Measurements from ENCODE around the gene IMPDH2. TPM values are rescaled to one million over a fixed set of nuclear protein-coding genes. Genes with fewer than 3 reads are reported as not detected.

Gene IMPDH2
- total RNA-seq, 1 donor from 2014 or later, result 101 TPM

GRCh38 chr3:48996640-48997039 is 32.6 kb downstream of the IMPDH2 start:
- Histone ChIP-seq H3K27ac (no peak overlapping the region), H3K36me3 (peaks cover 3 to 13% of the 10 kb centered on the region in 2 donors), H3K27me3 (no peaks in the 10 kb centered on the region), H3K9me3 (no peaks in the 10 kb centered on the region), H3K4me1 (peaks cover 0 to 4% of the 10 kb centered on the region in 2 donors), H3K4me3 (no peak overlapping the region)
- DNase-seq (ENCODE audit: low spot score in 2 of 2), result no peak
- intact Hi-C loops (cut with DNase I), result no loop called here
- no peak for TF ChIP-seq CTCF (IDR thresholded peaks at IDR 0.05)

GRCh38 chr3:48993834-48994233 is 35.4 kb downstream of the IMPDH2 start:
- peaks cover 3 to 8% of the 10 kb centered on the region in 2 donors for H3K36me3 ChIP-seq
- H3K27ac ChIP-seq, result no peak overlapping the region
- H3K27me3 ChIP-seq, result no peaks in the 10 kb centered on the region
- no peaks in the 10 kb centered on the region for H3K9me3 ChIP-seq
- DNase-seq (ENCODE audit: low spot score in 2 of 2), result no peak
- no peak overlapping the region for H3K4me3 ChIP-seq
- intact Hi-C loops (cut with DNase I), result no loop called here
- H3K4me1 ChIP-seq, result peaks cover 9 to 17% of the 10 kb centered on the region in 2 donors
- no peak for TF ChIP-seq CTCF (IDR thresholded peaks at IDR 0.05)

GRCh38 chr3:48991851-48992545 is 37.2 kb downstream of the IMPDH2 start:
- Histone ChIP-seq H3K27ac (peak overlapping the region; percentile 92 to 97), H3K36me3 (peaks cover 3 to 5% of the 10 kb centered on the region in 2 donors), H3K4me1 (peaks cover 10 to 26% of the 10 kb centered on the region in 2 donors), H3K27me3 (no peaks in the 10 kb centered on the region), H3K9me3 (no peaks in the 10 kb centered on the region), H3K4me3 (peak overlapping the region in 1 of 2 donors; percentile 99)
- intact Hi-C loops (cut with DNase I), result loop anchor here (2.0 kb wide), 1 partner anchor 101 kb away; no protein-coding TSS in a partner anchor
- no peak for TF ChIP-seq CTCF (IDR thresholded peaks at IDR 0.05)
- DNase-seq (ENCODE audit: low spot score in 2 of 2), result no peak

- no peaks in the 10 kb centered on the region for H3K27me3 ChIP-seq
- intact Hi-C loops (cut with DNase I), result loop anchor here (2.0 kb wide), 1 partner anchor 102 kb away; no protein-coding TSS in a partner anchor
- TF ChIP-seq CTCF (IDR thresholded peaks at IDR 0.05), result no peak
- DNase-seq (ENCODE audit: low spot score in 2 of 2), result no peak
- no peaks in the 10 kb centered on the region for H3K9me3 ChIP-seq
- peak overlapping the region; percentile 92 to 97 for H3K27ac ChIP-seq
- peak overlapping the region; percentile 80 to 99 for H3K4me3 ChIP-seq
- no peaks in the 10 kb centered on the region for H3K36me3 ChIP-seq
- peaks cover 10 to 26% of the 10 kb centered on the region in 2 donors for H3K4me1 ChIP-seq
Measured at GRCh38 chr3:48990636-48991469, 38.3 kb downstream of the IMPDH2 start.

GRCh38 chr3:48989796-48990635 is 39.2 kb downstream of the IMPDH2 start, which contains the start of gene P4HTM:
Gene P4HTM, plus strand, starts transcription at chr3:48990241. Its CDS starts 16 bp downstream, at chr3:48990257.
- intact Hi-C loops (cut with DNase I), result loop anchor here (1.0 to 2.0 kb wide), 3 partner anchors 17 to 103 kb away; partner anchors contain the start of genes DALRD3 and WDR6
- no peaks in the 10 kb centered on the region for H3K27me3 ChIP-seq
- DNase-seq (ENCODE audit: low spot score in 2 of 2), result peak; percentile 46 to 96
- peak within 1 kb of the TSS; percentile 92 to 97 for H3K27ac ChIP-seq
- no peaks in the 10 kb centered on the region for H3K9me3 ChIP-seq
- H3K36me3 ChIP-seq, result peaks cover under 1 to 5% of the 10 kb centered on the region in 2 donors
- TF ChIP-seq CTCF (IDR thresholded peaks at IDR 0.05), result peak in 2 of 3 experiments; percentile 35 to 45
- H3K4me1 ChIP-seq, result peaks cover 10 to 26% of the 10 kb centered on the region in 2 donors
- H3K4me3 ChIP-seq, result peak within 1 kb of the TSS; percentile 80 to 99
